K562 (cell line): ENCODE results near the gene ISYNA1. TPM values are rescaled to one million over a fixed set of nuclear protein-coding genes. Genes with fewer than 3 reads are reported as not detected.

Experiments
- ARID3B ChIP-seq: fragments of 250-450 bp; sonication (Bioruptor Pico); IDR thresholded peaks from 2 replicates; pipeline ENCODE4 v1.4.0; 2020; ENCODE audit warnings: borderline replicate concordance
- ATF6 ChIP-seq: sonication (generic); formaldehyde crosslinking; IDR thresholded peaks from 2 replicates; pipeline ENCODE4 v1.4.0; 2020; ENCODE audit warnings: mild to moderate bottlenecking, missing genetic modification reagents
- DEAF1 ChIP-seq: fragments of 450-650 bp; formaldehyde crosslinking; IDR thresholded peaks from 2 replicates; pipeline ENCODE4 v1.4.0; 2020; ENCODE audit warnings: mild to moderate bottlenecking, moderate library complexity
- ESRRB ChIP-seq: fragments of 250-450 bp; sonication (Bioruptor Pico); IDR thresholded peaks from 2 replicates; pipeline ENCODE4 v1.5.0; 2020; ENCODE audit warnings: mild to moderate bottlenecking, moderate library complexity, borderline replicate concordance
- NBN ChIP-seq: fragments of 450-650 bp; IDR thresholded peaks from 2 replicates; pipeline ENCODE4 v1.6.1; 2016; ENCODE audit warnings: low read depth, mild to moderate bottlenecking
- TAF7 ChIP-seq: fragments of 450-650 bp; IDR thresholded peaks from 2 replicates; pipeline ENCODE4 v1.6.1; 2016; ENCODE audit warnings: missing genetic modification characterization, missing compliant biosample characterization
- TCF15 ChIP-seq: fragments of 250-450 bp; sonication (Bioruptor Pico); IDR thresholded peaks from 2 replicates; pipeline ENCODE4 v1.8.0; 2022; ENCODE audit warnings: moderate library complexity, mild to moderate bottlenecking, inconsistent platforms
- TFAP4 ChIP-seq: sonication (generic); formaldehyde crosslinking; IDR thresholded peaks from 2 replicates; pipeline ENCODE4 v1.8.0; 2022; ENCODE audit warnings: missing genetic modification reagents, mild to moderate bottlenecking, moderate library complexity, borderline replicate concordance
- ZBTB11 ChIP-seq, 3 experiments: fragments of 200-800 bp in 1 of 3; fragments of 250-450 bp in 1 of 3; fragments of 450-650 bp in 1 of 3; sonication (Bioruptor Pico) in 1 of 3; sonication (Bioruptor generic) in 1 of 3; formaldehyde crosslinking in 1 of 3; IDR thresholded peaks; 2 replicates each; pipeline versions ENCODE4 v1.6.1 to v1.8.0; 2016 to 2022; ENCODE audit warnings: mild to moderate bottlenecking in 2 of 3, missing genetic modification characterization in 2 of 3, missing compliant biosample characterization in 1 of 3, moderate library complexity in 1 of 3
- ZKSCAN1 ChIP-seq: fragments of 150-350 bp; IDR thresholded peaks from 2 replicates; pipeline ENCODE4 v1.6.1; 2016; ENCODE audit warnings: low read depth, low read length
- ZNF511 ChIP-seq: sonication (generic); formaldehyde crosslinking; IDR thresholded peaks from 2 replicates; pipeline ENCODE4 v1.8.0; 2022; ENCODE audit warnings: mild to moderate bottlenecking, missing genetic modification reagents
- ZNF764 ChIP-seq: fragments of 250-450 bp; sonication (Bioruptor Pico); IDR thresholded peaks from 2 replicates; pipeline ENCODE4 v1.4.0; 2020; ENCODE audit warnings: low read depth, mild to moderate bottlenecking, moderate library complexity
- polyA plus RNA-seq, 8 experiments: library from polyadenylated mRNA; depleted of rRNA in 4 of 8; stranded (reverse) in 5 of 8; unstranded in 3 of 8; fragments of >200 nt; fragmentation: Nextera tagmentation in 2 of 8; fragmentation: Illumina TruSeq in 1 of 8; extraction: Ambion mirVana in 2 of 8; extraction: Trizol in 1 of 8; gene quantifications; 2 replicates each; pipeline versions ENCODE4 v1.2.1 to v1.2.3, GENCODE V29; 2011 to 2014; ENCODE audit warnings: inconsistent platforms in 1 of 8, missing spikeins in 1 of 8
- total RNA-seq, 7 experiments: library from RNA; depleted of rRNA in 6 of 7; stranded (reverse); fragments of >200 nt in 6 of 7; fragmentation: Illumina TruSeq in 2 of 7; extraction: Trizol in 2 of 7; gene quantifications; 2 replicates each; pipeline versions ENCODE4 v1.2.1 to v1.2.3, GENCODE V29; 2011 to 2021; ENCODE audit warnings: low replicate concordance in 1 of 7

ISYNA1 gene
- total and polyA plus RNA-seq, 9 of the 15 experiments (the other 6 are each of a cell fraction or from before 2014, with no cell fraction given), result 21.8 to 460 (median 93.2) TPM

GRCh38 chr19:18385675-18386542, 52.0 kb downstream of the ISYNA1 start, which contains the start of gene GDF15 (continued):
- TF ChIP-seq TFAP4 (CRISPR knock-in tag), result peak; percentile 94
- TF ChIP-seq ESRRB (CRISPR knock-in tag), result no peak
- TF ChIP-seq DEAF1, result 0 out of 2 replicates have a peak, but pooled peaks have one; percentile 56
- TF ChIP-seq TAF7 (tag), result peak; percentile 92
- no peak for TF ChIP-seq ARID3B (CRISPR knock-in tag)
- TF ChIP-seq ZBTB11 (CRISPR knock-in tag; IDR thresholded peaks at IDR 0.05), result peak in 2 of 3 experiments; percentile 59 to 88; a peak in 3 of 6 replicates
- TF ChIP-seq NBN, result peak; percentile 93
- no peak for TF ChIP-seq ZNF764 (CRISPR knock-in tag)
- TF ChIP-seq ZKSCAN1, result peak; percentile 73
- peak; percentile 92 for TF ChIP-seq ZNF511
- TF ChIP-seq ATF6 (CRISPR knock-in tag), result no peak
- TF ChIP-seq TCF15 (CRISPR knock-in tag), result no peak
